Choroid plexus epithelial cell (primary cell): ENCODE measurements around the gene RPIA.
A peak's percentile ranks its signal among the peaks of the same experiment; 100 is the strongest.

ENCODE experiments used
- DNase-seq: peaks from one replicate; pipeline ENCODE4 v3.0.0-alpha.2; 2010; ENCODE audit warnings: low read depth
- H3K4me3 ChIP-seq: 2 replicates; pipeline ENCODE4 v1.5.1; 2011; ENCODE audit warnings: low read depth, mild to moderate bottlenecking, control low read depth, low read length, moderate library complexity
- TF ChIP-seq, protein P1 (sequence below): conservative IDR thresholded peaks from 2 replicates; pipeline ENCODE4 v1.5.1; 2011; ENCODE audit warnings: low read depth, mild to moderate bottlenecking, control low read depth, inconsistent platforms, low read length, moderate library complexity

RPIA gene

DNA sequence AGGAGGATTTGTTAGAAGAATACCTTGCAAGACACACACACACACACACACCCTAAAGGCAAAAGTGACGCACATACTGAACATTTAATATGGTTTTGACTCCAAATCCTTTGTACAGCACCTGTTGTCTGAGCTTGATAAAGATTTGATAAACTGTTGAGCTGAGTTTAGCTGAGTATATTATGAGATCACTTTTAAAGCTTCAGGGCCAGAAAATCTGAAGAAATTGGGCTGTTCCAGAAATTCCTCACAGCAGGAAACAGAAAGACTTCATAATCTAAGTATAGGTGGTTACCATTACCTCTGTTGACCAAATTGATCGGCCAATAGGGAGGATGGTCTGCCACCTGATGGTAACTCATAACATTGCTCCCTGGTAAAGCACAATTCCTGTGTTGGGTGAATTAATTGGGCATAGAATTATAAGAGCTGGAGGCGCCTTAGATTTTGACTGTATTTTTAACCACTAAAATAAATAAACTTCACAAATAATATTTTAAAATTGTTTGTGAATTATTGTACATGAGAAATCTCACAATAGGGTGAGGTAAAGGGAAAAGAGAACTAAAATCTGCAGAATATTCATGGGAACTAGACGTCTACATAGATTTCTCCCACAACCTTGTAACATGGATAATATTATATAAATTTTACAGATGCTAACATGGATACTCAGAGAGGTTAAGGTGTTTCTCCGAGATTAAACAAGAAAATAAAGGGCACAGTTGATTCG is 21.8 kb upstream of the RPIA start:
- DNase-seq = peak; percentile 77
- H3K4me3 ChIP-seq = no peak overlapping the region
- TF ChIP-seq, protein P1, sequence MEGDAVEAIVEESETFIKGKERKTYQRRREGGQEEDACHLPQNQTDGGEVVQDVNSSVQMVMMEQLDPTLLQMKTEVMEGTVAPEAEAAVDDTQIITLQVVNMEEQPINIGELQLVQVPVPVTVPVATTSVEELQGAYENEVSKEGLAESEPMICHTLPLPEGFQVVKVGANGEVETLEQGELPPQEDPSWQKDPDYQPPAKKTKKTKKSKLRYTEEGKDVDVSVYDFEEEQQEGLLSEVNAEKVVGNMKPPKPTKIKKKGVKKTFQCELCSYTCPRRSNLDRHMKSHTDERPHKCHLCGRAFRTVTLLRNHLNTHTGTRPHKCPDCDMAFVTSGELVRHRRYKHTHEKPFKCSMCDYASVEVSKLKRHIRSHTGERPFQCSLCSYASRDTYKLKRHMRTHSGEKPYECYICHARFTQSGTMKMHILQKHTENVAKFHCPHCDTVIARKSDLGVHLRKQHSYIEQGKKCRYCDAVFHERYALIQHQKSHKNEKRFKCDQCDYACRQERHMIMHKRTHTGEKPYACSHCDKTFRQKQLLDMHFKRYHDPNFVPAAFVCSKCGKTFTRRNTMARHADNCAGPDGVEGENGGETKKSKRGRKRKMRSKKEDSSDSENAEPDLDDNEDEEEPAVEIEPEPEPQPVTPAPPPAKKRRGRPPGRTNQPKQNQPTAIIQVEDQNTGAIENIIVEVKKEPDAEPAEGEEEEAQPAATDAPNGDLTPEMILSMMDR = peak; percentile 80

DNA sequence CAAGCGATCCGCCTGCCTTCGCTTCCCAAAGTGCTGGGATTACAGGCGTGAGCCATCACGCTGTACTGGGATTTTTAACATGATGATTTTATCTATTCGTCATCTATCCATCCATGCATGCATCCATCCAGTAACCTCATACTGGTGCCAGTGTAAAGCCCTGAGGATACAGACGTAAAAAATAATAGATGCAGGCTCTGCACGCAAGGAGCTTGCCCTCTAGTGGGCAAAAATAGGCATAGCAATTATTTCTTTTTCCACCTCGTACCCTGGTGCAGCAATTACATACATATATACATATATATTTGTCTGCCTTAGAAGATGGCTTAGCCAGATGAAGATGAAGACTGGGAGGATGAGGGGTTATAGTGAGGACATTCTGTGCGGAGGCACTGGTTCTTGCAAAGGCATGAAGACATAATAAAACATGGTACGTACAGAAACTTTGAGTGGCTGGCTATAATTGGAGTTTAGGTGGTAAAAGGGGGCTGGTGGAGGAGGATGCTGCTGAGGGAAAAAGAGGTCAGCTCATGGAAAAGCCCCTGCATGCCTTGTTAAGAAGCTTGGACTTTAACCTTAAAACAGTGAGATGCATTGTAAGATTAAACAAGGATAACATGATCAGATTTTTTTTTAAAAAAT is 19.6 kb upstream of the RPIA start:
- TF ChIP-seq, protein P1 = peak; percentile 91
- no peak overlapping the region for H3K4me3 ChIP-seq
- DNase-seq = peak; percentile 78

DNA sequence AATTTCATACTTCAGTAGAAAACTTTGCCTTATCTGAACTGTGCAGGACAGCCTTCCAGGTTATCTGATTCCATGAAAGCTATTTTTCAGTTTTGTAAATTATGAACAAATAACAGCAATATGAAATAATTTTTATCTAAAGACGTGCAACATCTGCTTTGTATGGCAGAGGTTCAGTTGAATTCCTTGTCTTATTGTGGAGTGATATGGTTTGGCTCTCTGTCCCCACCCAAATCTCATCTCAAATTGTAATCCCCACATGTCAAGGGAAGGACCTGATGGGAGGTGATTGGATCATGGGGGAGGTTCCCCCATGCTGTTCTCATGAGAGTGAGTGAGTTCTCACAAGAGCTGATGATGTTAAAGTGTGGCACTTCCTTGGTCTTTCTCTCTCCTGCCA is 18.1 kb upstream of the RPIA start:
- no peak overlapping the region for H3K4me3 ChIP-seq
- DNase-seq = no peak
- TF ChIP-seq, protein P1 = no peak

DNA sequence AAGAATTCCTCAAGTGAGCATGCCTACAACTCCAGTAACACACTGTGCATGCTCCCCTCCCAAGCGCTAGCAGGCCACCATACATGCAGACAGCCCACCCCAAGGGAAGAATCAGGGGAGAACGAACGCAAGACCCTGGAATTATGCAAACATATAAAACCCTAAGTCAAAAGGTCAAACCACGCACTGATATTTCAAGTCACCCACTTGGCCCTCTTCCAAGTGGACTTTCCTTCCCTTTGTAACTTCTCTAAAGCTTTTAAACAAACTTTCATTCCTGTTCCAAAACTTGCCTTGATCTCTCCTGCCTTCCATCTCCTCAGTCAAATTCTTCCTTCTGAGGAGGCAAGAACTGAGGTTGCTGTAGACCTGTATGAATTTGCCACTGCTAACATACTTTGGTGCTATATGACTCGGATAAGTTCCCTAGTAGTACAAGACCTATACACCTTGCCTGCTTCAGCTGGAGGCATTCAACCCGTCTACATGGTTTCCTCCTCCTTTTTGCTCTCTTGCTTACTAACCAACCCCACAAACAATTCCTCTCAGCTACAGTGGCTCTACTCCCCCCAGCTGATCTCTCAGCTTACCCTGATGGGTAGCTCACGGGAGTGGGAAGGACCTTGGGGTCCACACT is 11.1 kb upstream of the RPIA start:
- TF ChIP-seq, protein P1 = no peak
- no peak for DNase-seq
- no peak overlapping the region for H3K4me3 ChIP-seq

DNA sequence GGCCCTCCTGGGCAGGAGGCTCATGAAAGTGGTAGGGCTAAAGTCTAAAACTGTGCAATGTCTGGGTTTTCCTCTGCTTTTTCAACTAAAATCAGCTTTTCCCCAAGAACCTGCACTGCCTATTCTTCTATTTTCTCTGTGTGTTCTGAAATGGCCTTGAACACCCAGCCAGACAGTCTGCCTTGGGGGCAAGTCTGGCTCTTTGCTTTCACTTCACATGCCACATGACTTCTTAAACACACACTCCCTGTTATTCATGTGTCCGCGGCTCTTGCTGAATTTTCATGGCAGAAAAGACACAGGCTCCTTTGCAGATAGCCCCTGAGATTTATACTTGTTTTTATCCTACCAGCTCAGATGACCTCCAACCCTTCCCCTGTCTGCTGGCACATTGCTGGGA is 10.6 kb upstream of the RPIA start:
- H3K4me3 ChIP-seq = no peak overlapping the region
- TF ChIP-seq, protein P1 = no peak
- no peak for DNase-seq

DNA sequence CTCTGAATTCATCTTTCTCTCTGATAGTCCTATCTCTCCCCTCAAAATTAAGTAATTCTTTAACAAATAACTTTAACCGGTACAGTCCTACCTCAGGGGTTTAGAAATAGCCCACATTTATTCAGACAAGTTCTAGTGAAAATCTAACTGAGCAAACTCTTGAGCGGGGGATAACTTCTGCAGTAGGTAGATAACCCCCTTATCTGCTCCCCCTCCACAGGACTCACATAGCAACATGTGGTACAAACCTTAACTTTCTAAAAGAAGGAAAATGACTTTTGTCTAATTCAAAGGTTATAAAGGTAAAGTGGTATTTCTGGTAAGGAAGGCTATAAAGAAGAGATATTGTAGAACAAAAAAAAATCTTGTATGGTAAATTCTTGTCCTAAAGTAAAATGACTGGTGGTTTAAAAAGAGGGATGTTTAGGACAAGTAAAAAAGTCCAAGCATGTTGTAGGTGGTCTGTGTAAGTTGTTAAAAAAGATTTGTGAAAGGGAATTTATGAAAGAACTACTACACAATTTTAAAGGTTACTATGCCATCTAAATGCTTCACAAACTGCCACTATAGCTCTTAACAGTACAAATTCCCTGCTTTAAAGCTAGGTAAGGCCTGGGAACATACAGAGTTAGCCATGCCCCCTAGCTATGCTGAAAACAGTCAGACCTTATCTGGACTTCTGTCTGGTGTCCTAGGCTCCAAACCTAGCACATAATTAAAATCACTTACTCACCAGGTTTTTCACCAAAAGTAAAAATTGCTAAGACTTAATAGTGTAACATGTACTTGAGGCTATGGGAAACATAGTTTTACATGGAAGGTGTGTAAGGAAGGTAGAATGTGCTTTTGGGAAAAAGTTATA is 8.1 kb upstream of the RPIA start:
- DNase-seq = no peak
- TF ChIP-seq, protein P1 = no peak
- no peak overlapping the region for H3K4me3 ChIP-seq
